Liver (tissue), 9 donors: ENCODE measurements around the gene CD2. TPM values are rescaled to one million over a fixed set of nuclear protein-coding genes. Genes with fewer than 3 reads are reported as not detected.

Source experiments
- DNase-seq: peaks from one replicate; pipeline ENCODE4 v3.0.0-alpha.2; 2017; ENCODE audit warnings: low spot score
- H3K27ac ChIP-seq, 2 donors: one replicate each; pipeline ENCODE4 v1.7.0; 2013; ENCODE audit warnings: inconsistent platforms in 2 of 2, low read length in 2 of 2, control low read depth in 1 of 2, low read depth in 1 of 2, mild to moderate bottlenecking in 1 of 2
- H3K27me3 ChIP-seq, 4 donors: one replicate each; pipeline versions ENCODE4 v1.6.1 to v1.7.0; 2013; ENCODE audit warnings: low read length in 3 of 4, inconsistent platforms in 1 of 4, mild to moderate bottlenecking in 1 of 4, moderate library complexity in 1 of 4; ENCODE audit not compliant: control insufficient read depth in 4 of 4, insufficient read depth in 4 of 4
- H3K36me3 ChIP-seq, 4 donors: one replicate each; pipeline versions ENCODE4 v1.6.1 to v1.7.0; 2013; ENCODE audit warnings: low read length in 3 of 4, mild to moderate bottlenecking in 3 of 4, low read depth in 1 of 4, moderate library complexity in 1 of 4; ENCODE audit not compliant: control insufficient read depth in 4 of 4, insufficient read depth in 3 of 4
- H3K4me1 ChIP-seq, 4 donors: one replicate each; pipeline versions ENCODE4 v1.6.1 to v1.7.0; 2013; ENCODE audit warnings: low read length in 3 of 4, mild to moderate bottlenecking in 3 of 4, moderate library complexity in 1 of 4; ENCODE audit not compliant: control insufficient read depth in 4 of 4, insufficient read depth in 4 of 4
- H3K4me3 ChIP-seq, 3 donors: one replicate each; pipeline versions ENCODE4 v1.6.1 to v1.7.0; 2013; ENCODE audit warnings: low read length in 3 of 3, control low read depth in 1 of 3, low read depth in 1 of 3, mild to moderate bottlenecking in 1 of 3
- H3K9ac ChIP-seq, 2 donors: one replicate each; pipeline ENCODE4 v1.7.0; 2013; ENCODE audit warnings: low read length in 2 of 2, mild to moderate bottlenecking in 2 of 2, moderate library complexity in 2 of 2, control low read depth in 1 of 2, low read depth in 1 of 2
- H3K9me3 ChIP-seq, 4 donors: one replicate each; pipeline versions ENCODE4 v1.6.1 to v1.7.0; 2013; ENCODE audit warnings: low read length in 3 of 4; ENCODE audit not compliant: control insufficient read depth in 4 of 4
- ATF3 ChIP-seq: IDR thresholded peaks from 2 replicates; pipeline ENCODE4 v1.6.1; 2016; ENCODE audit warnings: antibody characterized with exemption
- CTCF ChIP-seq: fragments of 150-350 bp; IDR thresholded peaks from 2 replicates; pipeline ENCODE4 v1.5.1; 2017; ENCODE audit warnings: improper control_type of control experiment, low read depth, low read length; ENCODE audit not compliant: missing input control
- EGR1 ChIP-seq, 2 donors: IDR thresholded peaks; 2 replicates each; pipeline ENCODE4 v1.6.1; 2016 to 2018; ENCODE audit warnings: antibody characterized with exemption in 2 of 2, low read depth in 2 of 2
- FOXA1 ChIP-seq: IDR thresholded peaks from 2 replicates; pipeline ENCODE4 v1.6.1; 2016; ENCODE audit warnings: antibody characterized with exemption
- FOXA2 ChIP-seq: IDR thresholded peaks from 2 replicates; pipeline ENCODE4 v1.6.1; 2016; ENCODE audit warnings: antibody characterized with exemption
- GABPA ChIP-seq, 2 donors: IDR thresholded peaks in 1 of 2; conservative IDR thresholded peaks in 1 of 2; 2 replicates each; pipeline ENCODE4 v1.6.1; 2016; ENCODE audit warnings: antibody characterized with exemption in 2 of 2, mild to moderate bottlenecking in 1 of 2, moderate library complexity in 1 of 2
- HNF4A ChIP-seq, 2 donors: conservative IDR thresholded peaks; 2 replicates each; pipeline ENCODE4 v1.6.1; 2016; ENCODE audit warnings: antibody characterized with exemption in 2 of 2, mild to moderate bottlenecking in 2 of 2
- HNF4G ChIP-seq: IDR thresholded peaks from 2 replicates; pipeline ENCODE4 v1.6.1; 2016; ENCODE audit warnings: antibody characterized with exemption
- JUND ChIP-seq, 2 donors: IDR thresholded peaks; 2 replicates each; pipeline ENCODE4 v1.6.1; 2016; ENCODE audit warnings: antibody characterized with exemption in 2 of 2
- MAX ChIP-seq: IDR thresholded peaks from 2 replicates; pipeline ENCODE4 v1.6.1; 2016; ENCODE audit warnings: antibody characterized with exemption
- NR2F2 ChIP-seq: IDR thresholded peaks from 2 replicates; pipeline ENCODE4 v1.6.1; 2016; ENCODE audit warnings: antibody characterized with exemption
- RAD21 ChIP-seq, 2 donors: IDR thresholded peaks; 2 replicates each; pipeline ENCODE4 v1.6.1; 2016; ENCODE audit warnings: antibody characterized with exemption in 2 of 2, mild to moderate bottlenecking in 2 of 2
- REST ChIP-seq: IDR thresholded peaks from 2 replicates; pipeline ENCODE4 v1.6.1; 2016; ENCODE audit warnings: antibody characterized with exemption, mild to moderate bottlenecking
- RXRA ChIP-seq, 2 donors: IDR thresholded peaks; 2 replicates each; pipeline ENCODE4 v1.6.1; 2017 to 2018; ENCODE audit warnings: antibody characterized with exemption in 2 of 2, mild to moderate bottlenecking in 1 of 2
- SP1 ChIP-seq: IDR thresholded peaks from 2 replicates; pipeline ENCODE4 v1.6.1; 2018; ENCODE audit warnings: antibody characterized with exemption, mild to moderate bottlenecking
- TAF1 ChIP-seq: conservative IDR thresholded peaks from 2 replicates; pipeline ENCODE4 v1.6.1; 2016; ENCODE audit warnings: antibody characterized with exemption, mild to moderate bottlenecking
- YY1 ChIP-seq: IDR thresholded peaks from 2 replicates; pipeline ENCODE4 v1.6.1; 2016; ENCODE audit warnings: antibody characterized with exemption, mild to moderate bottlenecking
- ZBTB33 ChIP-seq: IDR thresholded peaks from 2 replicates; pipeline ENCODE4 v1.6.1; 2016; ENCODE audit warnings: antibody characterized with exemption
- WGBS: extraction: QIAGEN DNeasy Blood & Tissue Kit; methylation state at CpG from one replicate; pipeline ENCODE4 v1.1.7; 2013; 5-methylcytosine and 5-hydroxymethylcytosine counted together
- polyA plus RNA-seq, 2 donors: library from polyadenylated mRNA; stranded (reverse) in 1 of 2; unstranded in 1 of 2; fragments of 200-250 nt in 1 of 2; fragments of >200 nt in 1 of 2; fragmentation: Nextera tagmentation in 1 of 2; extraction: Ambion mirVana in 1 of 2; gene quantifications; one replicate each; pipeline versions ENCODE4 v1.2.1 to v1.2.3, GENCODE V29; 2013 to 2015
- total RNA-seq, 2 donors: library from RNA; depleted of rRNA; stranded (reverse); fragments of >200 nt; gene quantifications; one replicate each; pipeline ENCODE4 v1.2.3, GENCODE V29; 2014
- donor health status: healthy.
- donor health status: healthy.
- donor health status: healthy.
- donor health status: healthy.
- donor health status: healthy.

CD2 gene
- total and polyA plus RNA-seq, 4 donors: 0.28 to 1.5 (median 0.89) TPM

DNA sequence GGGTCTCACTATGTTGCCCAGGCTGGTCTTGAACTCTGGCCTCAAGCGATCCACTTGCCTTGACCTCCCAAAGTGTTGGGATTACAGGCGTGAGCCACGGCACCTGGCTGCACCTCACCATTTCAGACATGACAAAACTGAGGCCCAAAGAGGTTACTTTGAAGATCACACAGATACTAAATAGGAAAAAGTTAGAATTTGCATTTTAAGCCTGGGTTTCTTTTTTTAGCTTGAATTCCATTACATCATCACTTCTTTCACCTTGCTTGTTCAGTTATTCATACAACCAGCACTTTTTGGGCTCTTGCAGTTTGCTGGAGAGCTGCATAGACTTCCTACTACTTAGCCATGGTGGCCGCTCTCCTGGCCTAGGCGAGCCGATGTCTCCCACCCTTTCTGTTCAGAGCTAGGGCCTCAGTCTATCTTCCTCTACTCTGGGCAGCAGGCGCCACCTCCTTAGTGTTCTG is 16.3 kb upstream of the CD2 start:
- H3K36me3 ChIP-seq: no peaks in the 10 kb centered on the region
- no peak for DNase-seq
- no peaks in the 10 kb centered on the region for H3K4me1 ChIP-seq
- TF ChIP-seq JUND (IDR thresholded peaks at IDR 0.05) (no peak), HNF4G (no peak), MAX (no peak), RXRA (IDR thresholded peaks at IDR 0.05) (no peak), ZBTB33 (no peak), SP1 (no peak), FOXA1 (no peak), RAD21 (IDR thresholded peaks at IDR 0.05) (no peak), HNF4A (conservative IDR thresholded peaks at IDR 0.05) (no peak), YY1 (no peak), NR2F2 (no peak), REST (no peak), CTCF (no peak), FOXA2 (no peak), TAF1 (no peak), ATF3 (no peak), GABPA (IDR thresholded peaks at IDR 0.05 in 1 of 2, conservative IDR thresholded peaks at IDR 0.05 in 1 of 2) (no peak), EGR1 (IDR thresholded peaks at IDR 0.05; ENCODE audit: low read depth in 2 of 2) (no peak)
- no peak overlapping the region for H3K4me3 ChIP-seq
- H3K27me3 ChIP-seq: no peaks in the 10 kb centered on the region
- no peak overlapping the region for H3K9ac ChIP-seq
- H3K27ac ChIP-seq: peak overlapping the region in 1 of 2 donors; percentile 25
- peaks cover 0 to 1% (median 1%) of the 10 kb centered on the region in 4 donors for H3K9me3 ChIP-seq
- 85% methylated on average over 7 of the region's 7 CpGs for WGBS
